ENCODE measurements around the gene ADGRA1.

DNA sequence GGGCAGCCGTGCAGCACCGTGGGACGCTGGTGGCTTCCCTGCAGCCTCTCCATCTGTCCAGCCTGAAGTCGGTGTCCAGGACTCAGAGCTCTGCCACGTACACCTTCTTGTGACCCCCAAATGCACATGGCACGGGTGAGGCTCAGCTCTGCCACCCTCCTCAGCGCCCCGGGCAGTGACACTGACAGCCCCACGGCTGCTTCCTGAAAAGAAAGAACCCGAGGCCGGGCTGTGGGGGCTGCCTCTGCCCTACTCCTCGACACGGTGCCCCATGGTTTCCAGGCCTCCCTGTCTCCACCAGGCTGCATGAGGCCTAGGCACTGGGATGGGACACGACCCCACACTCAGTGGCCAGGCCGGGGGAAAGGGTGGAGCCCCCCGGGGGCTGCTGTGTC, 13.7 kb downstream of the ADGRA1 start:
- TF ChIP-seq, protein P1, sequence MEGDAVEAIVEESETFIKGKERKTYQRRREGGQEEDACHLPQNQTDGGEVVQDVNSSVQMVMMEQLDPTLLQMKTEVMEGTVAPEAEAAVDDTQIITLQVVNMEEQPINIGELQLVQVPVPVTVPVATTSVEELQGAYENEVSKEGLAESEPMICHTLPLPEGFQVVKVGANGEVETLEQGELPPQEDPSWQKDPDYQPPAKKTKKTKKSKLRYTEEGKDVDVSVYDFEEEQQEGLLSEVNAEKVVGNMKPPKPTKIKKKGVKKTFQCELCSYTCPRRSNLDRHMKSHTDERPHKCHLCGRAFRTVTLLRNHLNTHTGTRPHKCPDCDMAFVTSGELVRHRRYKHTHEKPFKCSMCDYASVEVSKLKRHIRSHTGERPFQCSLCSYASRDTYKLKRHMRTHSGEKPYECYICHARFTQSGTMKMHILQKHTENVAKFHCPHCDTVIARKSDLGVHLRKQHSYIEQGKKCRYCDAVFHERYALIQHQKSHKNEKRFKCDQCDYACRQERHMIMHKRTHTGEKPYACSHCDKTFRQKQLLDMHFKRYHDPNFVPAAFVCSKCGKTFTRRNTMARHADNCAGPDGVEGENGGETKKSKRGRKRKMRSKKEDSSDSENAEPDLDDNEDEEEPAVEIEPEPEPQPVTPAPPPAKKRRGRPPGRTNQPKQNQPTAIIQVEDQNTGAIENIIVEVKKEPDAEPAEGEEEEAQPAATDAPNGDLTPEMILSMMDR (IDR thresholded peaks at IDR 0.05): no peak
- TF ChIP-seq POLR2A (IDR thresholded peaks at IDR 0.05): no peak
